ENCODE data around the gene HTT. TPM values are rescaled to one million over a fixed set of nuclear protein-coding genes. Genes with fewer than 3 reads are reported as not detected.

Gene HTT
- polyA plus RNA-seq, 1 donor from 2014 or later: 11.5 TPM

DNA sequence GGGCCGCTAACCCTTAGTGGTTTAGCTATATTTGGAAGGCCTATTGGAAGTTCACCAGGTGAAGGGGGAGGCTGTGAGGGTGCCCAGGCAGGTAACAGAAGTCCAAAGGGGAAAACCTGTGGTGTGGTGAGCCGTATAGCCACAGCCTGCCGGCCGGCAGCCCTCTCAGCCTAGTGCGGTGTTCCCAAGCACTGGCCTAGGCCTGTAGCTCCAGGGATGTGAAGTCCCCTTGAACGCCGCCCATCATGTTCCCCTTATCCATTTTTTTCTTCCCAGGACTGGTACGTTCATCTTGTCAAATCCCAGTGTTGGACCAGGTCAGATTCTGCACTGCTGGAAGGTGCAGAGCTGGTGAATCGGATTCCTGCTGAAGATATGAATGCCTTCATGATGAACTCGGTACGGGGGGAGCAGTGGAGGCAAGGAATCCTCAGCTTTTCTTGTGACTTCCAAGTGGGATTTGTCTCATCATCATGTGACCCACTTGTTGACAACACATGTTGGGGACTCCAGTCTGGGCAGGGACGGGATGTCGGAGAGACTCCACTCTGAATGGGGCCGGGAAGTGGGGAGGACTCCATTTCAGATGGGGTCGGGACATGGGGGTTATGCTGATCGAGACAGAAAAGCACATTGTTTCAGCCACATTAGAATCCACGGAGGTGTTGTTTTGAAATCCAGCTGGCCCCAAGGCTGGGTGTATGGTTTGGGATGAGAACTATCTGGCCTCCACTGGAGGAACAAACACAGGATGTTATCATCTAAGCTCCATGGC lies 135.3 kb downstream of the HTT start:
- no peak overlapping the region for H3K4me3 ChIP-seq (ENCODE audit: low read length)
- no peaks in the 10 kb centered on the region for H3K79me2 ChIP-seq (replicated peaks; ENCODE audit: insufficient read depth, low read length)
- no peak overlapping the region for H3K4me2 ChIP-seq (ENCODE audit: low read length)
- H3K9me2 ChIP-seq (ENCODE audit: insufficient read depth, low read length): no peaks in the 10 kb centered on the region
- TF ChIP-seq TAF1 (IDR thresholded peaks at IDR 0.05; ENCODE audit: low read depth) (no peak), RAD21 (conservative IDR thresholded peaks at IDR 0.05) (no peak), EP300 (conservative IDR thresholded peaks at IDR 0.05; ENCODE audit: poor library complexity, severe bottlenecking) (no peak), CTCF (IDR thresholded peaks at IDR 0.05; ENCODE audit: poor library complexity, severe bottlenecking) (no peak), SMC3 (conservative IDR thresholded peaks at IDR 0.05; ENCODE audit: poor library complexity) (no peak), MXI1 (conservative IDR thresholded peaks at IDR 0.05; ENCODE audit: poor library complexity, severe bottlenecking) (no peak), POLR2AphosphoS5 (IDR thresholded peaks at IDR 0.05) (no peak), EZH2 (IDR thresholded peaks at IDR 0.05; ENCODE audit: borderline replicate concordance, insufficient read depth, low read length, poor library complexity, severe bottlenecking) (no peak)
- TF ChIP-seq, protein P1, sequence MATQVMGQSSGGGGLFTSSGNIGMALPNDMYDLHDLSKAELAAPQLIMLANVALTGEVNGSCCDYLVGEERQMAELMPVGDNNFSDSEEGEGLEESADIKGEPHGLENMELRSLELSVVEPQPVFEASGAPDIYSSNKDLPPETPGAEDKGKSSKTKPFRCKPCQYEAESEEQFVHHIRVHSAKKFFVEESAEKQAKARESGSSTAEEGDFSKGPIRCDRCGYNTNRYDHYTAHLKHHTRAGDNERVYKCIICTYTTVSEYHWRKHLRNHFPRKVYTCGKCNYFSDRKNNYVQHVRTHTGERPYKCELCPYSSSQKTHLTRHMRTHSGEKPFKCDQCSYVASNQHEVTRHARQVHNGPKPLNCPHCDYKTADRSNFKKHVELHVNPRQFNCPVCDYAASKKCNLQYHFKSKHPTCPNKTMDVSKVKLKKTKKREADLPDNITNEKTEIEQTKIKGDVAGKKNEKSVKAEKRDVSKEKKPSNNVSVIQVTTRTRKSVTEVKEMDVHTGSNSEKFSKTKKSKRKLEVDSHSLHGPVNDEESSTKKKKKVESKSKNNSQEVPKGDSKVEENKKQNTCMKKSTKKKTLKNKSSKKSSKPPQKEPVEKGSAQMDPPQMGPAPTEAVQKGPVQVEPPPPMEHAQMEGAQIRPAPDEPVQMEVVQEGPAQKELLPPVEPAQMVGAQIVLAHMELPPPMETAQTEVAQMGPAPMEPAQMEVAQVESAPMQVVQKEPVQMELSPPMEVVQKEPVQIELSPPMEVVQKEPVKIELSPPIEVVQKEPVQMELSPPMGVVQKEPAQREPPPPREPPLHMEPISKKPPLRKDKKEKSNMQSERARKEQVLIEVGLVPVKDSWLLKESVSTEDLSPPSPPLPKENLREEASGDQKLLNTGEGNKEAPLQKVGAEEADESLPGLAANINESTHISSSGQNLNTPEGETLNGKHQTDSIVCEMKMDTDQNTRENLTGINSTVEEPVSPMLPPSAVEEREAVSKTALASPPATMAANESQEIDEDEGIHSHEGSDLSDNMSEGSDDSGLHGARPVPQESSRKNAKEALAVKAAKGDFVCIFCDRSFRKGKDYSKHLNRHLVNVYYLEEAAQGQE (IDR thresholded peaks at IDR 0.05; ENCODE audit: borderline replicate concordance): no peak
- no peaks in the 10 kb centered on the region for H3K27me3 ChIP-seq (ENCODE audit: insufficient read depth, low read depth, low read length)
- H2AFZ ChIP-seq (ENCODE audit: low read depth, low read length): no peak overlapping the region
- H3F3A ChIP-seq (ENCODE audit: insufficient read depth, low read length, poor library complexity, severe bottlenecking): no peaks in the 10 kb centered on the region
- no peaks in the 10 kb centered on the region for H3K9me3 ChIP-seq (ENCODE audit: low read length)
- no peaks in the 10 kb centered on the region for H4K20me1 ChIP-seq (ENCODE audit: insufficient read depth)
- no peak overlapping the region for H3K27ac ChIP-seq (ENCODE audit: low read length)
- H3K36me3 ChIP-seq (ENCODE audit: insufficient read depth, low read length): peaks cover 19% of the 10 kb centered on the region
- no peak overlapping the region for H3K9ac ChIP-seq (ENCODE audit: low read length)

DNA sequence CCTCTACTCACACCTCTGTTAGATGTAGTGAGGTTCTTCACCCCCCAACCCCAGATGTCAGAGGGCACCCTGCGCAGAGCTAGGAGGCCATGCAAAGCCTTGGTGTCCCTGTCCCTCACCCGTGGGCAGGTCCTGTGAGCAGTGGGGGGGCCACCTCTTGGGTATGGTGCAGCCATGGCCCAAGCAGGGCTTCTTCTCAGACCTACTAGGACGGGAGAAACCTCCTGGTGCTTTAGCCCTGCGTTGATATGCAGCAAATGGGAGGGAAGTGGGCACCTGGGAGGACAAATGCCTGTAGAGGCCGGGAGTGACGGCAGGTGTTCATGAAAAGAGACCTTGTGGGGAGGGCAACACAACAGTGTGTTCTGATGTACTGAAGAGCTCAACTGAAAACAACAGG lies 136.0 kb downstream of the HTT start:
- TF ChIP-seq RAD21 (conservative IDR thresholded peaks at IDR 0.05) (no peak), EZH2 (IDR thresholded peaks at IDR 0.05; ENCODE audit: borderline replicate concordance, insufficient read depth, low read length, poor library complexity, severe bottlenecking) (no peak), MXI1 (conservative IDR thresholded peaks at IDR 0.05; ENCODE audit: poor library complexity, severe bottlenecking) (no peak), EP300 (conservative IDR thresholded peaks at IDR 0.05; ENCODE audit: poor library complexity, severe bottlenecking) (no peak), CTCF (IDR thresholded peaks at IDR 0.05; ENCODE audit: poor library complexity, severe bottlenecking) (no peak), TAF1 (IDR thresholded peaks at IDR 0.05; ENCODE audit: low read depth) (no peak), POLR2AphosphoS5 (IDR thresholded peaks at IDR 0.05) (no peak), SMC3 (conservative IDR thresholded peaks at IDR 0.05; ENCODE audit: poor library complexity) (no peak)
- TF ChIP-seq, protein P1 (IDR thresholded peaks at IDR 0.05; ENCODE audit: borderline replicate concordance): no peak
- Histone ChIP-seq H3K79me2 (replicated peaks; ENCODE audit: insufficient read depth, low read length) (no peaks in the 10 kb centered on the region), H3K36me3 (ENCODE audit: insufficient read depth, low read length) (peaks cover 23% of the 10 kb centered on the region), H3K27ac (ENCODE audit: low read length) (no peak overlapping the region), H3K27me3 (ENCODE audit: insufficient read depth, low read depth, low read length) (no peaks in the 10 kb centered on the region), H4K20me1 (ENCODE audit: insufficient read depth) (no peaks in the 10 kb centered on the region), H2AFZ (ENCODE audit: low read depth, low read length) (no peak overlapping the region), H3K9me2 (ENCODE audit: insufficient read depth, low read length) (no peaks in the 10 kb centered on the region), H3K9me3 (ENCODE audit: low read length) (no peaks in the 10 kb centered on the region), H3K9ac (ENCODE audit: low read length) (no peak overlapping the region), H3K4me2 (ENCODE audit: low read length) (no peak overlapping the region), H3F3A (ENCODE audit: insufficient read depth, low read length, poor library complexity, severe bottlenecking) (no peaks in the 10 kb centered on the region), H3K4me3 (ENCODE audit: low read length) (no peak overlapping the region)
